Fibroblast of pulmonary artery (primary cell): ENCODE measurements around the gene FKBP10.

Experiments used
- DNase-seq: peaks from one replicate; pipeline ENCODE4 v3.0.0-alpha.2; 2010; ENCODE audit warnings: low read depth
- H3K4me3 ChIP-seq: replicated peaks from 2 replicates; pipeline ENCODE4 v1.5.1; 2011; ENCODE audit warnings: low read depth, mild to moderate bottlenecking, control low read depth, low read length, moderate library complexity
- TF ChIP-seq, protein P1 (sequence below): IDR thresholded peaks from 2 replicates; pipeline ENCODE4 v1.5.1; 2011; ENCODE audit warnings: mild to moderate bottlenecking, control low read depth, low read length, inconsistent platforms; ENCODE audit errors: missing control alignments

The FKBP10 gene

DNA sequence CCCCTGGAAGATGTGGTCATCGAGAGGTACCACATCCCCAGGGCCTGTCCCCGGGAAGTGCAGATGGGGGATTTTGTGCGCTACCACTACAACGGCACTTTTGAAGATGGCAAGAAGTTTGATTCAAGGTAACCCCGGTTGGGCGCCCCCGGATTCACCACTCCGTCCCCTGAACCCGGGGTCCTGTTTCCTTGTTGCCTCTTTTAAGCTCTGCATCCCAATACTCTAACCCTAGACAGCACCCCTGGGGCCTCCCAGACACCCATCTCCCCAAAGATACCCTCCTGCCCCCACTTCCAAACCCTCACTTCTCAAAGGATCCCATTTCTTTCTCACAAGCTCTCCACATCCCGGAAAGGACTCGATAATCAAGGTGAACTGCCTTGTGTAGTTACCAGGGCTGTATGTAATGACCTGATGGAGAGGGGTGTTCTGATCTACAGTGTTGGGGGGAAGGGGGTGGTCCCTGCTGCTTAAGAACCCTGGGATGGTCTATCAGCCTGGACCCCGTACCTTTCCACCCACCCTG is 412 bp downstream of the FKBP10 start:
- DNase-seq: no peak
- H3K4me3 ChIP-seq: peak overlapping the region; percentile 86
- TF ChIP-seq, protein P1, sequence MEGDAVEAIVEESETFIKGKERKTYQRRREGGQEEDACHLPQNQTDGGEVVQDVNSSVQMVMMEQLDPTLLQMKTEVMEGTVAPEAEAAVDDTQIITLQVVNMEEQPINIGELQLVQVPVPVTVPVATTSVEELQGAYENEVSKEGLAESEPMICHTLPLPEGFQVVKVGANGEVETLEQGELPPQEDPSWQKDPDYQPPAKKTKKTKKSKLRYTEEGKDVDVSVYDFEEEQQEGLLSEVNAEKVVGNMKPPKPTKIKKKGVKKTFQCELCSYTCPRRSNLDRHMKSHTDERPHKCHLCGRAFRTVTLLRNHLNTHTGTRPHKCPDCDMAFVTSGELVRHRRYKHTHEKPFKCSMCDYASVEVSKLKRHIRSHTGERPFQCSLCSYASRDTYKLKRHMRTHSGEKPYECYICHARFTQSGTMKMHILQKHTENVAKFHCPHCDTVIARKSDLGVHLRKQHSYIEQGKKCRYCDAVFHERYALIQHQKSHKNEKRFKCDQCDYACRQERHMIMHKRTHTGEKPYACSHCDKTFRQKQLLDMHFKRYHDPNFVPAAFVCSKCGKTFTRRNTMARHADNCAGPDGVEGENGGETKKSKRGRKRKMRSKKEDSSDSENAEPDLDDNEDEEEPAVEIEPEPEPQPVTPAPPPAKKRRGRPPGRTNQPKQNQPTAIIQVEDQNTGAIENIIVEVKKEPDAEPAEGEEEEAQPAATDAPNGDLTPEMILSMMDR: no peak

- TF ChIP-seq, protein P1: no peak
- DNase-seq: no peak
- H3K4me3 ChIP-seq: peak overlapping the region; percentile 86
Measured at GRCh38 chr17:41813699-41814124, 908 bp downstream of the FKBP10 start.

DNA sequence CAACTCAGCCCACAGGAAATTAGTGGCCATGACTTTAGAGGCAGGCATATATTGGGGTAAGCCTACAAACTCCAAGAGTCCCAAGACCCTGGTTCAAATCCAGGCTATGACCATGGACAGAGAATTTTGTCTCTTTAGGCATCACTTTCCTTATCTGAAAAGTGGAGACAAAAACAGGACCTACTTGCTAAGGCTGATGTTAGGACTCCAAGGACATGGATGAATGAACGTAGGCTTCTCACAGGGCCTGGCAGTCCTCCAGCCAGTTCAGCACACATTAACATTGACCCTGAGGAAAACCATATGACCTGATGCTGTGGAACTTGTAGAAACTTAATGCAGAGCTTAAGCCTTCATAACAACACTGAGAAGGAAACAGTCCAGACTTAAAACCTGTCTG is 1.4 kb downstream of the FKBP10 start:
- peak overlapping the region; percentile 86 for H3K4me3 ChIP-seq
- TF ChIP-seq, protein P1: no peak
- DNase-seq: peak; percentile 41

- no peak overlapping the region for H3K4me3 ChIP-seq
Measured at GRCh38 chr17:41816637-41817320, 4.0 kb downstream of the FKBP10 start.

DNA sequence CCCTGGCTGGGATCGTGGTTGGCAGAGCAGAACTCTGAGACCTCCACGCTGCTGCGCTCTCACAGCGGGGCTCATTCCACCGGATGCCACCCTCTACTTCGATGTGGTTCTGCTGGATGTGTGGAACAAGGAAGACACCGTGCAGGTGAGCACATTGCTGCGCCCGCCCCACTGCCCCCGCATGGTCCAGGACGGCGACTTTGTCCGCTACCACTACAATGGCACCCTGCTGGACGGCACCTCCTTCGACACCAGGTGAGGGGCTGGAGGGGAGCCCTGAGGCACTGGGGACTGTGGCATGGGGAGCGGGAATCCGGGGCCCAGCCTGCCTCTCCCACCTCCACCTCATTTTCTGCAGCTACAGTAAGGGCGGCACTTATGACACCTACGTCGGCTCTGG is 5.2 kb downstream of the FKBP10 start:
- H3K4me3 ChIP-seq: no peak overlapping the region
- no peak for DNase-seq
- TF ChIP-seq, protein P1: no peak

More at GRCh38 chr17:41816637-41817320, 4.0 kb downstream of the FKBP10 start:
- DNase-seq: no peak
- TF ChIP-seq, protein P1: no peak

DNA sequence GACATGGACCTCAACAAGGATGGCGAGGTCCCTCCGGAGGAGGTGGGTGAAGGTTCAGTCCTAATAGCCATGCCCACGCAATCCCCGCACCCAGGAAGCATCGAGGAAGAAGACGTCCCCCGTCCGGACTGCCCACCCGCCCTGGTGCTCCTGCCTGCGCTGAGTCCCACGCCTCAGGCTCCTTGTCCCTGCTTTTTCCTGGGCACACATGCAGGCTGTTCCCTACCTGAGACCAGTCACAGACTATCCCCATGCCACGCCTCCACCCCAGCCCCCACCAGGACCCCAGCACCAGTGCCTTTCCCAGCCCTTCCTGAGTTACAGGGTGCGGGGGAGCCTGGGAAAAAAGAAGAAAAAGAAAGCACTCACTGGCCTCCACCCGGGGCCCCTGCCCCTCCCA is 9.0 kb downstream of the FKBP10 start:
- no peak overlapping the region for H3K4me3 ChIP-seq
- TF ChIP-seq, protein P1: no peak
- DNase-seq: no peak
